Heart left ventricle (tissue), 13 donors: ENCODE results near the gene KRT6A.

Experiments used
- POLR2A ChIP-seq, 2 donors: fragments of 450-650 bp; IDR thresholded peaks; one replicate each; pipeline ENCODE4 v1.6.1; 2017; ENCODE audit warnings: antibody characterized with exemption in 2 of 2, mild to moderate bottlenecking in 2 of 2, moderate library complexity in 2 of 2
- TF ChIP-seq, protein P1 (sequence below), 12 donors: fragments of 200-600 bp; sonication (generic) in 4 of 12; IDR thresholded peaks; one replicate each; pipeline versions ENCODE4 v1.5.0 to v1.8.0; 2018 to 2022; ENCODE audit warnings: antibody characterized with exemption in 12 of 12, mild to moderate bottlenecking in 5 of 12
- donor health status: ischemic (EF 13 %, LVEDD 7.1; RV severe dilation, severe dysfunction).
- donor health status: DM: no; HTN: yes; CAD: no.
- donor health status: DM: no; HTN: no; CAD: no.
- donor health status: ischemic (EF 25% LVEDD 6.9; RV normal size, moderate dysfunction).
- donor health status: ischemic (EF 25% LVEDD 5.7; RV mildly dilated, moderate dysfunction).
- donor health status: ischemic (EF 35%, LVEDD 5.7; RV mildly dilated, moderate dysfunction).
- donor health status: nonischemic (EF 11% LVEDD 7.7; RV severe dilation, severe dysfunction).
- donor health status: DM: yes; HTN: yes; CAD: no.
- donor health status: PGD.
- donor health status: ischemic (EF 29% LVEDD 5.4; RV normal size, mild dysfunction).
- donor health status: nonischemic (EF 23%, LVEDD 6.1; RV moderate dilation, normal function).

DNA sequence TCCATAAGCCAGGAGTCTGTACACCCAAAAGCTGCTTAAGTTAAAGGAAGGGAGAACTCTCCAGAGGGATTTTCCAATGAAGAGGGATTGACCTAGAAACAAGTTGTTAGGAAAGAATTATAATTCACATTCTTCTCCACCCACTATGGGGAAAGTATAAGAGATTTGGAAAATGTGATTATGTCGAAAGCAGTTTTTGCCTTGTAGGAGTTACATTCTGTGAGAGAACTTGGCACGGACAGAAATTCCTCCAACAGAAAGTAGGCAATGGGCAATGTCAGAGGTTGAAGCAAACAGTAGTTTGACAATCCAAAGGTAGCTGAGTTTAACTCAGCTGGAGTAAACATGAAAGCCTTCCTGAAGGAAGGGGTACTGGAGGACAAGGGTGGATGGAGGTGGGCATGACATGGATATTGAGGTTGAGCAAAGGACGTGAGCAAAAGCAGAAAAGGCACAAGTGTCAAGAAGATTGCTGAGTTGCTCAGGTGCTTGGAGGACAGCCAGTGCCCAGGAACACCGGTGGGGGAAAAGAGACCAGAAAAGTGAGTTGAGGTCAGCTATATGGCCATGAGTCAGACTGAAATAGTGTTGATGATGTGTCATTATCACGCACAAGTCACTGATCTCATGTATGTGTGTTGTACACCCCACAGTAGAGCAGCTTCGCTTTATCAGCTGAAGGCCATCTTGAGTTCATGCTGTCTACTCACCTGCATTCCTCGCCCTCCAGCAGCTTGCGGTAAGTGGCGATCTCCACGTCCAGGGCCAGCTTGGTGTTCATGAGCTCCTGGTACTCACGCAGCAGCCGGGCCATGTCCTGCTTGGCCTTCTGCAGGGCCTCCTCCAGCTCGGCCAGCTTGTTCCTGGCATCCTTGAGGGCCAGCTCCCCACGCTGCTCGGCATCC, 23.1 kb upstream of the KRT6A start:
- TF ChIP-seq, protein P1, sequence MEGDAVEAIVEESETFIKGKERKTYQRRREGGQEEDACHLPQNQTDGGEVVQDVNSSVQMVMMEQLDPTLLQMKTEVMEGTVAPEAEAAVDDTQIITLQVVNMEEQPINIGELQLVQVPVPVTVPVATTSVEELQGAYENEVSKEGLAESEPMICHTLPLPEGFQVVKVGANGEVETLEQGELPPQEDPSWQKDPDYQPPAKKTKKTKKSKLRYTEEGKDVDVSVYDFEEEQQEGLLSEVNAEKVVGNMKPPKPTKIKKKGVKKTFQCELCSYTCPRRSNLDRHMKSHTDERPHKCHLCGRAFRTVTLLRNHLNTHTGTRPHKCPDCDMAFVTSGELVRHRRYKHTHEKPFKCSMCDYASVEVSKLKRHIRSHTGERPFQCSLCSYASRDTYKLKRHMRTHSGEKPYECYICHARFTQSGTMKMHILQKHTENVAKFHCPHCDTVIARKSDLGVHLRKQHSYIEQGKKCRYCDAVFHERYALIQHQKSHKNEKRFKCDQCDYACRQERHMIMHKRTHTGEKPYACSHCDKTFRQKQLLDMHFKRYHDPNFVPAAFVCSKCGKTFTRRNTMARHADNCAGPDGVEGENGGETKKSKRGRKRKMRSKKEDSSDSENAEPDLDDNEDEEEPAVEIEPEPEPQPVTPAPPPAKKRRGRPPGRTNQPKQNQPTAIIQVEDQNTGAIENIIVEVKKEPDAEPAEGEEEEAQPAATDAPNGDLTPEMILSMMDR (IDR thresholded peaks at IDR 0.05): no peak
- no peak for TF ChIP-seq POLR2A (IDR thresholded peaks at IDR 0.05)
